Testis (tissue), 3 donors: Measurements from ENCODE around the gene THRSP. TPM values are rescaled to one million over a fixed set of nuclear protein-coding genes. Genes with fewer than 3 reads are reported as not detected.

ENCODE experiments used
- DNase-seq: peaks from one replicate; pipeline ENCODE4 v3.0.0-alpha.2; 2019
- H3K27ac ChIP-seq, 2 donors: fragments of 200-600 bp; sonication (generic); one replicate each; pipeline ENCODE4 v1.5.1; 2019
- H3K27me3 ChIP-seq: fragments of 200-600 bp; sonication (generic); one replicate; pipeline ENCODE4 v1.5.1; 2019
- H3K36me3 ChIP-seq: fragments of 200-600 bp; sonication (generic); one replicate; pipeline ENCODE4 v1.5.1; 2017; ENCODE audit warnings: low read depth; ENCODE audit errors: missing control alignments
- H3K4me1 ChIP-seq: fragments of 200-600 bp; sonication (generic); one replicate; pipeline ENCODE4 v1.5.1; 2019
- H3K4me3 ChIP-seq, 2 donors: fragments of 200-600 bp; sonication (generic); one replicate each; pipeline ENCODE4 v1.5.1; 2017 to 2019
- H3K9me3 ChIP-seq: fragments of 200-600 bp; sonication (generic); one replicate; pipeline ENCODE4 v1.5.1; 2017
- POLR2A ChIP-seq: fragments of 450-650 bp; IDR thresholded peaks from one replicate; pipeline ENCODE4 v1.6.1; 2017; ENCODE audit warnings: antibody characterized with exemption, mild to moderate bottlenecking, moderate library complexity
- WGBS, 2 donors: methylation state at CpG; one replicate each; pipeline ENCODE4 v1.1.5; 2018; 5-methylcytosine and 5-hydroxymethylcytosine counted together
- intact Hi-C: fragments of 100-400 bp; cut with DNase I; formaldehyde crosslinking; loops from one replicate; pipeline ENCODE4 v1.15.1; 2023; ENCODE audit warnings: low total_unique reads
- polyA plus RNA-seq: library from polyadenylated mRNA; stranded (reverse); fragments of 350-450 nt; fragmentation: Illumina TruSeq; extraction: RNeasy Lipid Tissue Mini Kit (QIAGEN cat#74804); gene quantifications from one replicate; pipeline ENCODE4 v1.2.3, GENCODE V29; 2014; ENCODE audit warnings: low read depth, low replicate concordance; ENCODE audit not compliant: insufficient read depth
- total RNA-seq, 2 donors: library from RNA; depleted of rRNA; stranded (reverse); fragments of >200 nt; gene quantifications; one replicate each; pipeline ENCODE4 v1.2.3, GENCODE V29; 2016
- TF ChIP-seq, protein P1 (sequence below), 3 experiments: fragments of 450-650 bp in 2 of 3; fragments of 200-600 bp in 1 of 3; sonication (generic) in 1 of 3; IDR thresholded peaks; one replicate each; pipeline ENCODE4 v1.5.1; 2016 to 2019; ENCODE audit warnings: antibody characterized with exemption in 3 of 3, mild to moderate bottlenecking in 2 of 3, moderate library complexity in 1 of 3

The THRSP gene
- total and polyA plus RNA-seq, 3 donors from 2014 or later, result 0.31 to 0.37 TPM; not detected in 1

DNA sequence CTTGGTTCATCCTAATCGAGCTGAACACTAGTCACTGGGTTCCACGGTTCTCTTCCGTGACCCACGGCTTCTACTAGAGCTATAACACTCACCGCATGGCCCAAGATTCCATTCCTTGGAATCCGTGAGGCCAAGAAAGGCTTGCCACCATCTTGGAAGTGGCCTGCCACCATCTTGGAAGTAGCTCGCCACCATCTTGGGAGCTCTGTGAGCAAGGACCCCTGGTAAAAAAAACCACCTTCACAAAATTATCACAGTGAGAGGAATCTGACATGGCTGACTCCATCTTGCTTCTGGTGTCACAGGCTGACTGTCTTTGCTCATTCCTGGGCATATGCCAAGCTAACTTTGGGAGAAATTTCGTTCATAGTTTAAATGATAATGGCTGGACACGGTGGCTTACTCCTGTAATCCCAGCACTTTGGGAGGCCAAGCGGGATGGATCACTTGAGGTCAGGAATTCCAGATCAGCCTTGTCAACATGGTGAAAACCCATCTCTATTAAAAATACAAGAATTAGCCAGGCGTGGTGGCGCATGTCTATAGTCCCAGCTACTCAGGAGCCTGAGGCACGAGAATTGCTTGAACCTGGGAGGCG is 21.7 kb upstream of the THRSP start:
- intact Hi-C loops, result no loop called here
- no peak for DNase-seq
- Histone ChIP-seq H3K27ac (no peak overlapping the region), H3K27me3 (no peaks in the 10 kb centered on the region), H3K36me3 (no peaks in the 10 kb centered on the region), H3K4me1 (peaks cover 14% of the 10 kb centered on the region), H3K4me3 (no peak overlapping the region), H3K9me3 (no peaks in the 10 kb centered on the region)
- 94 to 95% methylated on average over 14 of the region's 14 CpGs for WGBS, 2 donors
- TF ChIP-seq POLR2A, result no peak
- TF ChIP-seq, protein P1, sequence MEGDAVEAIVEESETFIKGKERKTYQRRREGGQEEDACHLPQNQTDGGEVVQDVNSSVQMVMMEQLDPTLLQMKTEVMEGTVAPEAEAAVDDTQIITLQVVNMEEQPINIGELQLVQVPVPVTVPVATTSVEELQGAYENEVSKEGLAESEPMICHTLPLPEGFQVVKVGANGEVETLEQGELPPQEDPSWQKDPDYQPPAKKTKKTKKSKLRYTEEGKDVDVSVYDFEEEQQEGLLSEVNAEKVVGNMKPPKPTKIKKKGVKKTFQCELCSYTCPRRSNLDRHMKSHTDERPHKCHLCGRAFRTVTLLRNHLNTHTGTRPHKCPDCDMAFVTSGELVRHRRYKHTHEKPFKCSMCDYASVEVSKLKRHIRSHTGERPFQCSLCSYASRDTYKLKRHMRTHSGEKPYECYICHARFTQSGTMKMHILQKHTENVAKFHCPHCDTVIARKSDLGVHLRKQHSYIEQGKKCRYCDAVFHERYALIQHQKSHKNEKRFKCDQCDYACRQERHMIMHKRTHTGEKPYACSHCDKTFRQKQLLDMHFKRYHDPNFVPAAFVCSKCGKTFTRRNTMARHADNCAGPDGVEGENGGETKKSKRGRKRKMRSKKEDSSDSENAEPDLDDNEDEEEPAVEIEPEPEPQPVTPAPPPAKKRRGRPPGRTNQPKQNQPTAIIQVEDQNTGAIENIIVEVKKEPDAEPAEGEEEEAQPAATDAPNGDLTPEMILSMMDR (IDR thresholded peaks at IDR 0.05), result no peak

DNA sequence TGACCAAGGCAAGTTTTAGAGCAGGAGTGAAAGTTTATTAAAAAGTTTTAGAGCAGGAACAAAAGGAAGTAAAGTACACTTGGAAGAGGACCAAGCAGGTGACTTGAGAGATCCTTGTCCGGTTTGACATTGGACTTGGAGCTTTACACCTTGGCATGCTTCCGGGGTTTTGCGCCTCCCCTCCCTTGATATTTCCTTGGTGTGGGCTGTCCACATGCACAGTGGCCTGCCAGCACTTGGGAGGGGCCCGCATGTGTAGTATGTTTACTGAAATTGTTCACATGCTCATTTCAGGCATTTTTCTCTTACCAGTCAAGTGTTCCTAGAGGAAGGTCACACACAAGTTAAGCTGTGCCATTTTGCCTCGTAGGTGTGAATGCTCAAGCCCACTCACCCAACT is 19.0 kb upstream of the THRSP start:
- no peak for DNase-seq
- Histone ChIP-seq H3K9me3 (no peaks in the 10 kb centered on the region), H3K4me3 (no peak overlapping the region), H3K4me1 (peaks cover 13% of the 10 kb centered on the region), H3K27me3 (no peaks in the 10 kb centered on the region), H3K36me3 (no peaks in the 10 kb centered on the region), H3K27ac (no peak overlapping the region)
- TF ChIP-seq, protein P1 (IDR thresholded peaks at IDR 0.05), result no peak
- no peak for TF ChIP-seq POLR2A
- intact Hi-C loops, result no loop called here
- WGBS, 2 donors, result 89 to 93% methylated on average over 5 of the region's 5 CpGs

DNA sequence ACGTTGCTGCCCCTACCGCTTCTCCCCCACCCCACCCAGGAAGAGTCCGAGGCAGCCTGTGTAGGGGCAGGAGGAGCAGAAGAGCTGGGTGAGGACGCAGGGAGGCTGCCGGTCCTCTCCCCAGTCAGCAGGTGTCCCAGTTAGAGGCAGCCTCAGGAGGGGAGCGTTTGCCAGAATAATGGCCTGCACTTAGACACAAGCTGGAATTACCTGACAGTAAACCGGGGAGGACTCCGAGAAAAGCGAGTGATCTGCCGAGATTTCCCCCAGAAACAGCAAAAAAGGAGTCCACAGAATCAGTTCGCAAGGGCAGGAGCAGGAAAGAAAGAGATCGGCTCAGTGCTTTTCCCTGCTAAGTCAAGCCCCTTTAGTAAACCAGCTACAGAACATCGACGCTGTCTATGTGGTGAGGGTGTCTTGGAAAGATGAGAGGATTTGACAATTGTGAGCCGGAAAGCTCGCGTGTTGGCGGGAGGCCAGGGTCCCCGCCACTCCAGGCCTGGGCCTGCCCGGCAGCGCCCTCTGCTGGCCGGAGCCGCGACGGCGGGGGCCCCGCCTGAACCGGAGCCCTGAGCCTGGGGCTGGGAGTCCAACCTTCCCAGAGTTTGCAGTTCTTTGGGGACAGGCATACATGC is 17.7 kb upstream of the THRSP start:
- H3K27me3 ChIP-seq, result no peaks in the 10 kb centered on the region
- intact Hi-C loops, result no loop called here
- H3K4me1 ChIP-seq, result peaks cover 7% of the 10 kb centered on the region
- no peaks in the 10 kb centered on the region for H3K36me3 ChIP-seq
- no peaks in the 10 kb centered on the region for H3K9me3 ChIP-seq
- WGBS, 2 donors, result 0 to 1% methylated on average over 16 to 28 of the region's 28 CpGs
- DNase-seq, result peak; percentile 88
- H3K4me3 ChIP-seq, result peak overlapping the region; percentile 53
- H3K27ac ChIP-seq, result peak overlapping the region; percentile 59 to 65
- TF ChIP-seq, protein P1 (IDR thresholded peaks at IDR 0.05), result peak; percentile 92 to 99 (median 96)
- no peak for TF ChIP-seq POLR2A

DNA sequence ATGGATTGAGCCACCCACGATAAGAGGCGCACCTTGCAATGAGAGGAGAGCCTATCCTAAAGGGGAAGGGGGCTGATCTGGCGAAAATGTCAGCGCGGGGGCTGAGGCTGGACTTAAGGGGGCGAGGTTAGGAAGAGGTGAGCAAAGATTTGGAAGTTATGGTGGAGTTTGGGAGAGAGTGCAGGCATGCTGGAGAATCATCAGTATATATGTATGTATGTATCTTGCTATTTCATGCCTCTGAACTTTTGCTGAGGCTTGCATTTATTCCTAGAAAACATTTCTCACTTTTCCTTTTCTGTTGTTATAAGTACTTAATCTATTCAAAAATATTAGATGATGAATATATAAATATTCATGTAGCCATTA is 17.2 kb upstream of the THRSP start:
- Histone ChIP-seq H3K4me1 (peaks cover 7% of the 10 kb centered on the region), H3K36me3 (no peaks in the 10 kb centered on the region), H3K27ac (no peak overlapping the region), H3K27me3 (no peaks in the 10 kb centered on the region), H3K4me3 (peak overlapping the region in 1 of 2 donors; percentile 53), H3K9me3 (no peaks in the 10 kb centered on the region)
- no peak for DNase-seq
- WGBS, 2 donors, result 18 to 19% methylated on average over 6 of the region's 6 CpGs
- TF ChIP-seq POLR2A, result no peak
- TF ChIP-seq, protein P1 (IDR thresholded peaks at IDR 0.05), result no peak
- intact Hi-C loops, result no loop called here

DNA sequence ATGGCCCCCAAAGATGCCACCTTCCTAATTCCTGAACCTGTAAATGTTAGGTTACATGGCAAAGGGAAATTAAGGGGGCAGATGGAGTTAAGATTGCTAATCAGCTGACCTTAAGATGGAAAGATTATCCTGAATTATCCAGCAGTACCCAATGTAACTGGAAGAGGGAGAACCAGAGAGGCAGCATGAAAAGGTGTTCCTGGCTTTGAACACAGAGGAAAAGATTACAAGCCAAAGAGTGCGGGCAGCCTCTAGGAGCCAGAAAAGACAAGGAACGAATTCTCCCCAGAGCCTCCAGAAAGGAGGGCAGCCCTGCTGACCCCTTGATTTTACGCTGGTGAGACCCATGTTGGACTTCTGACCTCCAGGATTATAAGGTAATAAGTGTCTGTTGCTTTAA is 15.1 kb upstream of the THRSP start:
- WGBS, 2 donors, result 71 to 93% methylated on average over 3 of the region's 3 CpGs
- TF ChIP-seq, protein P1 (IDR thresholded peaks at IDR 0.05), result no peak
- TF ChIP-seq POLR2A, result no peak
- peaks cover 7% of the 10 kb centered on the region for H3K4me1 ChIP-seq
- intact Hi-C loops, result no loop called here
- no peak overlapping the region for H3K4me3 ChIP-seq
- H3K9me3 ChIP-seq, result no peaks in the 10 kb centered on the region
- H3K36me3 ChIP-seq, result no peaks in the 10 kb centered on the region
- no peaks in the 10 kb centered on the region for H3K27me3 ChIP-seq
- H3K27ac ChIP-seq, result no peak overlapping the region
- DNase-seq, result no peak
